Right atrium auricular region (tissue), 2 donors: ENCODE measurements around the gene C3orf33. TPM values are rescaled to one million over a fixed set of nuclear protein-coding genes. Genes with fewer than 3 reads are reported as not detected.

Source experiments
- DNase-seq: peaks from one replicate; pipeline ENCODE4 v3.0.0-alpha.2; 2019; ENCODE audit warnings: low spot score
- H3K27ac ChIP-seq, 2 donors: fragments of 200-600 bp; sonication (generic); 1 replicate in 1 of 2; 2 replicates in 1 of 2; pipeline ENCODE4 v1.5.1; 2016 to 2019
- H3K27me3 ChIP-seq, 2 donors: fragments of 200-600 bp; sonication (generic); one replicate each; pipeline versions ENCODE4 v1.5.1 to v1.6.0; 2017 to 2019
- H3K36me3 ChIP-seq: fragments of 200-600 bp; sonication (generic); one replicate; pipeline ENCODE4 v1.5.1; 2016
- H3K4me1 ChIP-seq, 2 donors: fragments of 200-600 bp; sonication (generic); one replicate each; pipeline versions ENCODE4 v1.5.1 to v1.6.0; 2017 to 2019
- H3K4me3 ChIP-seq, 2 donors: fragments of 200-600 bp; sonication (generic); 1 replicate in 1 of 2; 2 replicates in 1 of 2; pipeline ENCODE4 v1.5.1; 2017 to 2019; ENCODE audit warnings: mild to moderate bottlenecking in 1 of 2, moderate library complexity in 1 of 2
- H3K9me3 ChIP-seq, 2 donors: fragments of 200-600 bp; sonication (generic); one replicate each; pipeline ENCODE4 v1.5.1; 2019
- CTCF ChIP-seq, 2 donors: fragments of 200-600 bp; sonication (generic); IDR thresholded peaks; one replicate each; pipeline ENCODE4 v1.5.1; 2019; ENCODE audit warnings: antibody characterized with exemption in 2 of 2
- total RNA-seq, 2 donors: library from RNA; depleted of rRNA; stranded (reverse); fragments of >200 nt; gene quantifications; one replicate each; pipeline ENCODE4 v1.1.0, GENCODE V29; 2016

C3orf33 gene
- total RNA-seq, 2 donors from 2014 or later, result 5.3 to 9.4 TPM

GRCh38 chr3:155757577-155757976 is 48.5 kb downstream of the C3orf33 start:
- DNase-seq, result no peak
- TF ChIP-seq CTCF (IDR thresholded peaks at IDR 0.05), result no peak
- H3K36me3 ChIP-seq, result no peaks in the 10 kb centered on the region
- peaks cover 0 to 5% of the 10 kb centered on the region in 2 donors for H3K4me1 ChIP-seq
- no peak overlapping the region for H3K4me3 ChIP-seq
- H3K27ac ChIP-seq, result no peak overlapping the region
- no peaks in the 10 kb centered on the region for H3K9me3 ChIP-seq
- no peaks in the 10 kb centered on the region for H3K27me3 ChIP-seq

- Histone ChIP-seq H3K4me3 (no peak overlapping the region), H3K27me3 (no peaks in the 10 kb centered on the region), H3K9me3 (no peaks in the 10 kb centered on the region), H3K27ac (no peak overlapping the region), H3K4me1 (no peaks in the 10 kb centered on the region), H3K36me3 (no peaks in the 10 kb centered on the region)
- peak in 1 of 2 donors; percentile 51 for TF ChIP-seq CTCF (IDR thresholded peaks at IDR 0.05)
- no peak for DNase-seq
These were observed 52.9 kb downstream of the C3orf33 start for GRCh38 chr3:155753038-155753639.

DNA sequence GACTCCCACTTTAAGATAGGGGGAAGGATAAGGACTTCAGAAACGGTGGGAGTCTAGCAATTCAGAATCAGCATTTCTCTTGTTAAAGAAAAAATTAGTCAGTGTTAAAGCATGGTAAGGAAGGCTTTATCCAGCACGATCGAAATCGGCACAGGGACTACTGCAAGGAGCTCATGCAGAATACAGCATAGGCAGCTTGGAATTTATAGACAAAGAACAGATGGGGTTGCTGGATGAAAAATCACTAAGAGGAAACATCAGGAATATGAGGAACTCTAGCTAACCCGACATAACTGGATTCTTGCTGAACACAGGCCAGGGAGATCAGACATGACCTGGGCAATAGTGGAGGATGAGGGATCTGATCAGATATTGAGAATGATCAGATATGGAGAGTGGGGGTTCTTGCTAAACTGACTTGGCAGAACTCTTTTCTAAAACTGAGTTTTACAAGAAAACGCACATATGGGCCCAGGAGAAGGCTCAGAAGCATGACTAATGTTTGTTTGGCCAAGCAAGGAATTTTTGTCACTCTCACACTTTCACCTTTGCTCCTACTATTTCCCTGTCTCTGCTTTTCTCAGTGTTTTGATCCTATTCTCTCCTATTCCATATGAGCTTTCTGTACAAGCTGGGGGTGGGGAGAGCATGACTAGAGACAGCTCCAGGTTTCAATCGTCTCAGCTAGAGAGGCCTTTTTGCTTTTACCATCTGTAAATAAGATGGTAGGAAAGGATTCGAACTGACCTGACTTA is 57.3 kb downstream of the C3orf33 start:
- no peak overlapping the region for H3K27ac ChIP-seq
- no peak overlapping the region for H3K4me3 ChIP-seq
- no peaks in the 10 kb centered on the region for H3K27me3 ChIP-seq
- H3K36me3 ChIP-seq, result no peaks in the 10 kb centered on the region
- DNase-seq, result no peak
- no peak for TF ChIP-seq CTCF (IDR thresholded peaks at IDR 0.05)
- no peaks in the 10 kb centered on the region for H3K9me3 ChIP-seq
- peaks cover 0 to 22% of the 10 kb centered on the region in 2 donors for H3K4me1 ChIP-seq

GRCh38 chr3:155747946-155748290 is 58.2 kb downstream of the C3orf33 start:
- Histone ChIP-seq H3K4me1 (peaks cover 0 to 28% of the 10 kb centered on the region in 2 donors), H3K36me3 (no peaks in the 10 kb centered on the region), H3K4me3 (no peak overlapping the region), H3K27me3 (no peaks in the 10 kb centered on the region), H3K27ac (no peak overlapping the region), H3K9me3 (no peaks in the 10 kb centered on the region)
- no peak for TF ChIP-seq CTCF (IDR thresholded peaks at IDR 0.05)
- no peak for DNase-seq

- no peak for TF ChIP-seq CTCF (IDR thresholded peaks at IDR 0.05)
- no peaks in the 10 kb centered on the region for H3K9me3 ChIP-seq
- H3K4me3 ChIP-seq, result no peak overlapping the region
- H3K4me1 ChIP-seq, result peaks cover 0 to 28% of the 10 kb centered on the region in 2 donors
- DNase-seq, result no peak
- H3K27ac ChIP-seq, result no peak overlapping the region
- no peaks in the 10 kb centered on the region for H3K27me3 ChIP-seq
- no peaks in the 10 kb centered on the region for H3K36me3 ChIP-seq
These were observed 58.7 kb downstream of the C3orf33 start for GRCh38 chr3:155747286-155747945.
